H9 (cell line): ENCODE measurements around the gene MYO15A. TPM values are rescaled to one million over a fixed set of nuclear protein-coding genes. Genes with fewer than 3 reads are reported as not detected.

Experiments used
- DNase-seq: peaks from one replicate; pipeline ENCODE4 v3.0.0-alpha.2; 2017
- H2AFZ ChIP-seq: one replicate; pipeline ENCODE4 v1.6.1; 2013; ENCODE audit warnings: mild to moderate bottlenecking, low read length, control low read depth, moderate library complexity
- H2AK5ac ChIP-seq: 2 replicates; pipeline ENCODE4 v1.6.1; 2013; ENCODE audit warnings: low read length, control low read depth, mixed read lengths; ENCODE audit not compliant: insufficient read length
- H2BK120ac ChIP-seq: one replicate; pipeline ENCODE4 v1.6.1; 2013; ENCODE audit warnings: low read depth, mild to moderate bottlenecking, low read length, control low read depth, inconsistent platforms; ENCODE audit not compliant: poor library complexity, severe bottlenecking
- H2BK12ac ChIP-seq: 2 replicates; pipeline ENCODE4 v1.6.1; 2013; ENCODE audit warnings: low read length, control low read depth, mixed read lengths, low read depth; ENCODE audit not compliant: insufficient read length
- H2BK15ac ChIP-seq: 2 replicates; pipeline ENCODE4 v1.6.1; 2013; ENCODE audit warnings: low read depth, low read length, control low read depth
- H2BK20ac ChIP-seq: one replicate; pipeline ENCODE4 v1.6.1; 2013; ENCODE audit warnings: low read depth, mild to moderate bottlenecking, low read length, control low read depth, inconsistent platforms; ENCODE audit not compliant: poor library complexity, severe bottlenecking
- H2BK5ac ChIP-seq: 2 replicates; pipeline ENCODE4 v1.6.1; 2013; ENCODE audit warnings: low read length, control low read depth, mixed read lengths; ENCODE audit not compliant: insufficient read length
- H3K14ac ChIP-seq: 2 replicates; pipeline ENCODE4 v1.6.1; 2013; ENCODE audit warnings: low read length, control low read depth; ENCODE audit not compliant: insufficient read depth
- H3K18ac ChIP-seq: 2 replicates; pipeline ENCODE4 v1.6.1; 2013; ENCODE audit warnings: low read depth, mild to moderate bottlenecking, mixed read lengths, low read length, control low read depth; ENCODE audit not compliant: insufficient read length
- H3K23ac ChIP-seq: 2 replicates; pipeline ENCODE4 v1.6.1; 2013; ENCODE audit warnings: low read length, control low read depth, mixed read lengths, low read depth; ENCODE audit not compliant: insufficient read length
- H3K23me2 ChIP-seq: 2 replicates; pipeline ENCODE4 v1.6.1; 2013; ENCODE audit warnings: low read depth, mild to moderate bottlenecking, mixed read lengths, low read length, control low read depth; ENCODE audit not compliant: insufficient read length, poor library complexity, severe bottlenecking
- H3K27ac ChIP-seq: 2 replicates; pipeline ENCODE4 v1.5.1; 2013; ENCODE audit warnings: low read length, control low read depth, mixed read lengths, low read depth; ENCODE audit not compliant: insufficient read length
- H3K27me3 ChIP-seq: 2 replicates; pipeline ENCODE4 v1.6.1; 2013; ENCODE audit warnings: low read length, control low read depth, inconsistent platforms; ENCODE audit not compliant: insufficient read depth
- H3K4ac ChIP-seq: 2 replicates; pipeline ENCODE4 v1.6.1; 2013; ENCODE audit warnings: low read depth, mild to moderate bottlenecking, control low read depth, inconsistent platforms, low read length, moderate library complexity
- H3K4me1 ChIP-seq: 2 replicates; pipeline ENCODE4 v1.6.1; 2013; ENCODE audit warnings: low read length, control low read depth, inconsistent platforms; ENCODE audit not compliant: insufficient read depth
- H3K4me2 ChIP-seq: 2 replicates; pipeline ENCODE4 v1.6.1; 2013; ENCODE audit warnings: low read length, control low read depth, mixed read lengths; ENCODE audit not compliant: insufficient read length, insufficient read depth
- H3K56ac ChIP-seq: 2 replicates; pipeline ENCODE4 v1.6.1; 2013; ENCODE audit warnings: low read depth, mild to moderate bottlenecking, mixed read lengths, low read length, control low read depth; ENCODE audit not compliant: insufficient read length
- H3K79me1 ChIP-seq: 2 replicates; pipeline ENCODE4 v1.6.1; 2013; ENCODE audit warnings: low read depth, mild to moderate bottlenecking, moderate library complexity, low read length, control low read depth, inconsistent platforms; ENCODE audit not compliant: insufficient read depth, poor library complexity, severe bottlenecking
- H3K79me2 ChIP-seq: 2 replicates; pipeline ENCODE4 v1.6.1; 2013; ENCODE audit warnings: low read length, control low read depth, inconsistent platforms; ENCODE audit not compliant: insufficient read depth
- H3K9ac ChIP-seq: 2 replicates; pipeline ENCODE4 v1.6.1; 2013; ENCODE audit warnings: low read length, control low read depth, mixed read lengths; ENCODE audit not compliant: insufficient read length; ENCODE audit errors: extremely low read depth
- H3K9me3 ChIP-seq: one replicate; pipeline ENCODE4 v1.6.1; 2013; ENCODE audit warnings: low read depth, low read length, inconsistent platforms; ENCODE audit not compliant: control insufficient read depth
- H3T11ph ChIP-seq: one replicate; pipeline ENCODE4 v1.6.1; 2013; ENCODE audit warnings: mild to moderate bottlenecking, low read length, control low read depth, inconsistent platforms
- H4K20me1 ChIP-seq: one replicate; pipeline ENCODE4 v1.6.1; 2013; ENCODE audit not compliant: control insufficient read depth, insufficient read length, insufficient read depth
- H4K5ac ChIP-seq: 2 replicates; pipeline ENCODE4 v1.6.1; 2013; ENCODE audit warnings: low read depth, mild to moderate bottlenecking, mixed read lengths, low read length, control low read depth; ENCODE audit not compliant: insufficient read length
- H4K8ac ChIP-seq: replicated peaks from 2 replicates; pipeline ENCODE4 v1.6.1; 2013; ENCODE audit warnings: low read length, control low read depth, mixed read lengths, low read depth; ENCODE audit not compliant: insufficient read length
- H4K91ac ChIP-seq: 2 replicates; pipeline ENCODE4 v1.6.1; 2013; ENCODE audit warnings: low read depth, mild to moderate bottlenecking, moderate library complexity, mixed read lengths, low read length, control low read depth; ENCODE audit not compliant: insufficient read length
- H3K27ac Mint-ChIP-seq, 3 experiments: 2 replicates in 2 of 3; 3 replicates in 1 of 3; pipeline ENCODE4 v1.8.0; 2020 to 2021; ENCODE audit warnings: mixed read lengths in 3 of 3, mild to moderate bottlenecking in 1 of 3, moderate library complexity in 1 of 3
- H3K27me3 Mint-ChIP-seq: 2 replicates; pipeline ENCODE4 v1.8.0; 2021; ENCODE audit warnings: low read depth, mild to moderate bottlenecking, moderate library complexity, mixed read lengths
- H3K36me3 Mint-ChIP-seq, 3 experiments: 2 replicates in 2 of 3; 3 replicates in 1 of 3; pipeline ENCODE4 v1.8.0; 2020 to 2021; ENCODE audit warnings: low read depth in 3 of 3, mixed read lengths in 3 of 3; ENCODE audit not compliant: insufficient read depth in 1 of 3
- H3K4me1 Mint-ChIP-seq, 2 experiments: 2 replicates each; pipeline ENCODE4 v1.8.0; 2020; ENCODE audit warnings: mixed read lengths in 2 of 2
- H3K4me3 Mint-ChIP-seq, 2 experiments: 2 replicates in 1 of 2; 3 replicates in 1 of 2; pipeline ENCODE4 v1.8.0; 2020 to 2021; ENCODE audit warnings: mild to moderate bottlenecking in 2 of 2, mixed read lengths in 2 of 2, moderate library complexity in 1 of 2
- H3K9me3 Mint-ChIP-seq, 2 experiments: 2 replicates in 1 of 2; 3 replicates in 1 of 2; pipeline ENCODE4 v1.8.0; 2020; ENCODE audit warnings: mild to moderate bottlenecking in 2 of 2, mixed read lengths in 2 of 2, moderate library complexity in 1 of 2
- WGBS: extraction: QIAGEN DNeasy Blood & Tissue Kit; methylation state at CpG from one replicate; pipeline ENCODE4 v1.1.7; 2013; ENCODE audit warnings: missing lambda C conversion rate, low lambda C conversion rate, mixed read lengths; ENCODE audit not compliant: insufficient read length; ENCODE audit errors: extremely low coverage; 5-methylcytosine and 5-hydroxymethylcytosine counted together
- total RNA-seq: library from RNA; stranded (reverse); gene quantifications from 2 replicates; pipeline ENCODE4 v1.2.1, GENCODE V29; 2021
- TF ChIP-seq, protein P1 (sequence below): fragments of 200-600 bp; sonication (generic); conservative IDR thresholded peaks from 3 replicates; pipeline ENCODE4 v1.8.0; 2021; ENCODE audit warnings: antibody characterized with exemption, mild to moderate bottlenecking

Gene MYO15A
- total RNA-seq, 1 experiment from 2014 or later, result 2.5 TPM

GRCh38 chr17:18117533-18117932 lies 9.0 kb downstream of the MYO15A start:
- Histone ChIP-seq H3K4ac (no peak overlapping the region), H3K79me2 (no peaks in the 10 kb centered on the region), H2BK15ac (no peak overlapping the region), H2AFZ (no peak overlapping the region), H2BK12ac (no peak overlapping the region), H2BK20ac (no peak overlapping the region), H2AK5ac (no peak overlapping the region), H3K9me3 (no peaks in the 10 kb centered on the region), H3K23me2 (no peaks in the 10 kb centered on the region), H3K27ac (no peak overlapping the region), H4K91ac (no peak overlapping the region), H3K56ac (no peak overlapping the region), H3K79me1 (no peaks in the 10 kb centered on the region), H3K14ac (no peak overlapping the region), H4K8ac (no peak overlapping the region), H3K27me3 (no peaks in the 10 kb centered on the region), H3K18ac (no peak overlapping the region), H2BK120ac (no peak overlapping the region), H4K5ac (no peak overlapping the region), H4K20me1 (no peaks in the 10 kb centered on the region), H3K4me2 (no peak overlapping the region), H3K23ac (no peak overlapping the region), H2BK5ac (no peak overlapping the region), H3K4me1 (no peaks in the 10 kb centered on the region), H3K9ac (no peak overlapping the region), H3T11ph (no peak overlapping the region)
- no peak overlapping the region for H3K27ac Mint-ChIP-seq
- no CpG with 5 or more reads among the region's 1 CpG for WGBS
- TF ChIP-seq, protein P1, sequence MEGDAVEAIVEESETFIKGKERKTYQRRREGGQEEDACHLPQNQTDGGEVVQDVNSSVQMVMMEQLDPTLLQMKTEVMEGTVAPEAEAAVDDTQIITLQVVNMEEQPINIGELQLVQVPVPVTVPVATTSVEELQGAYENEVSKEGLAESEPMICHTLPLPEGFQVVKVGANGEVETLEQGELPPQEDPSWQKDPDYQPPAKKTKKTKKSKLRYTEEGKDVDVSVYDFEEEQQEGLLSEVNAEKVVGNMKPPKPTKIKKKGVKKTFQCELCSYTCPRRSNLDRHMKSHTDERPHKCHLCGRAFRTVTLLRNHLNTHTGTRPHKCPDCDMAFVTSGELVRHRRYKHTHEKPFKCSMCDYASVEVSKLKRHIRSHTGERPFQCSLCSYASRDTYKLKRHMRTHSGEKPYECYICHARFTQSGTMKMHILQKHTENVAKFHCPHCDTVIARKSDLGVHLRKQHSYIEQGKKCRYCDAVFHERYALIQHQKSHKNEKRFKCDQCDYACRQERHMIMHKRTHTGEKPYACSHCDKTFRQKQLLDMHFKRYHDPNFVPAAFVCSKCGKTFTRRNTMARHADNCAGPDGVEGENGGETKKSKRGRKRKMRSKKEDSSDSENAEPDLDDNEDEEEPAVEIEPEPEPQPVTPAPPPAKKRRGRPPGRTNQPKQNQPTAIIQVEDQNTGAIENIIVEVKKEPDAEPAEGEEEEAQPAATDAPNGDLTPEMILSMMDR, result no peak
- H3K27me3 Mint-ChIP-seq, result peaks cover 8% of the 10 kb centered on the region
- peaks cover 2 to 10% (median 3%) of the 10 kb centered on the region in 3 experiments; a peak in 5 of 7 replicates for H3K36me3 Mint-ChIP-seq
- peaks cover 8 to 14% of the 10 kb centered on the region in 2 experiments for H3K9me3 Mint-ChIP-seq
- H3K4me3 Mint-ChIP-seq, result no peak overlapping the region
- 0 out of 4 replicates have a peak, but pooled peaks cover 0 to 3% of the 10 kb centered on the region in 2 experiments for H3K4me1 Mint-ChIP-seq
- DNase-seq, result no peak
